ENCODE data around the gene GPR25. TPM values are rescaled to one million over a fixed set of nuclear protein-coding genes. Genes with fewer than 3 reads are reported as not detected.

GPR25 gene
- total and polyA plus RNA-seq, 2 donors from 2014 or later: 0.19 TPM; not detected in 1

DNA sequence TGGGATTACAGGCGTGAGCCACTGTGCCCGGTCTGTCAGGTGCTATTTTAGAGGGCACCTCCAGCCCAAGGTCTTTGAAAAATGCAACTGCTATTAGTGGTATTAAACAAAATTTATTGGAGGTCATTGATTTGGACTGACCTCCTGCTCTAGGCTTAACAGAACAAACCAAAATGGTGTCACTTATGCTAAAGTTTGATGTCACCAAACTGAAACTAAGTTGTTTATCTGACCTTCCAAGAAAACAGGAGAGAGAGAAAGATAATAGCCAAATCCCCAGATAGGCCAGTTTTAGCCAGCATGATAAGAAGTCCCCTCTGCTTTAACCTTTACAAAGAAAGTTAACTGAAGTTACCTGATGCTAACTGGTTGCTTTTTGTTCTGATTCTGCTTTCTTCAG lies 13.8 kb downstream of the GPR25 start:
- H3K27me3 ChIP-seq (ENCODE audit: control insufficient read depth, insufficient read depth, low read length): no peaks in the 10 kb centered on the region
- H3K9me3 ChIP-seq (ENCODE audit: control insufficient read depth in 2 of 3, insufficient read depth in 1 of 3, low read length in 3 of 3): no peaks in the 10 kb centered on the region
- FAIRE-seq: no peak
- no peak for DNase-seq
- H3K9ac ChIP-seq (ENCODE audit: low read length in 3 of 3): no peak overlapping the region
- H3K4me3 ChIP-seq (ENCODE audit: low read length in 3 of 3): no peak overlapping the region
- H3K27ac ChIP-seq (ENCODE audit: low read depth in 2 of 2, low read length in 2 of 2): no peak overlapping the region
- TF ChIP-seq, protein P1, sequence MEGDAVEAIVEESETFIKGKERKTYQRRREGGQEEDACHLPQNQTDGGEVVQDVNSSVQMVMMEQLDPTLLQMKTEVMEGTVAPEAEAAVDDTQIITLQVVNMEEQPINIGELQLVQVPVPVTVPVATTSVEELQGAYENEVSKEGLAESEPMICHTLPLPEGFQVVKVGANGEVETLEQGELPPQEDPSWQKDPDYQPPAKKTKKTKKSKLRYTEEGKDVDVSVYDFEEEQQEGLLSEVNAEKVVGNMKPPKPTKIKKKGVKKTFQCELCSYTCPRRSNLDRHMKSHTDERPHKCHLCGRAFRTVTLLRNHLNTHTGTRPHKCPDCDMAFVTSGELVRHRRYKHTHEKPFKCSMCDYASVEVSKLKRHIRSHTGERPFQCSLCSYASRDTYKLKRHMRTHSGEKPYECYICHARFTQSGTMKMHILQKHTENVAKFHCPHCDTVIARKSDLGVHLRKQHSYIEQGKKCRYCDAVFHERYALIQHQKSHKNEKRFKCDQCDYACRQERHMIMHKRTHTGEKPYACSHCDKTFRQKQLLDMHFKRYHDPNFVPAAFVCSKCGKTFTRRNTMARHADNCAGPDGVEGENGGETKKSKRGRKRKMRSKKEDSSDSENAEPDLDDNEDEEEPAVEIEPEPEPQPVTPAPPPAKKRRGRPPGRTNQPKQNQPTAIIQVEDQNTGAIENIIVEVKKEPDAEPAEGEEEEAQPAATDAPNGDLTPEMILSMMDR (IDR thresholded peaks at IDR 0.05; ENCODE audit: borderline replicate concordance, extremely low read depth, insufficient read depth): no peak
- intact Hi-C loops (cut with DNase I): no loop called here
- H3K4me1 ChIP-seq (ENCODE audit: control insufficient read depth in 2 of 3, insufficient read depth in 2 of 3, low read depth in 1 of 3, low read length in 3 of 3): peaks cover 0 to 14% (median 0%) of the 10 kb centered on the region in 3 donors
- H3K36me3 ChIP-seq (ENCODE audit: control insufficient read depth in 2 of 3, insufficient read depth in 3 of 3, low read length in 3 of 3): no peaks in the 10 kb centered on the region

DNA sequence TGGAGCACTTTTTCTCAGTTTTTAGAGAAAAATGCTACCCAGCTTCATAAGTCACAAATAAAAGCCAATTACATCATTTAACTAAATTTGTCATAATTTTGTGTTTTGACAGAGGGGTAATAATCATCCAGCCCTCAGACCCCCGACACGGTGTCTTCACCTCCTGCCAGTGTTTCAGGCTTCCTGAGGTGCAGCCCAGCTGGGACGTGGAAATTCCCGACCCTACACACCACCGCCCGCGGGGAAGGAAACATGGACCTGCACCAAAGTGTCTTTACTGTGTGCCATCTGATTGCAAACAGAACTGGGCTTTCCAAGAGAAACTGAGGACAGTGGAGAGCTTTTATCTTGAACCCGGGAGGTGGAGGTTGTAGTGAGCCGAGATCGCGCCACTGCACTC lies 14.3 kb downstream of the GPR25 start:
- no peak overlapping the region for H3K27ac ChIP-seq (ENCODE audit: low read depth in 2 of 2, low read length in 2 of 2)
- peaks cover 0 to 16% (median 0%) of the 10 kb centered on the region in 3 donors for H3K4me1 ChIP-seq (ENCODE audit: control insufficient read depth in 2 of 3, insufficient read depth in 2 of 3, low read depth in 1 of 3, low read length in 3 of 3)
- TF ChIP-seq, protein P1 (IDR thresholded peaks at IDR 0.05; ENCODE audit: borderline replicate concordance, extremely low read depth, insufficient read depth): no peak
- no peaks in the 10 kb centered on the region for H3K9me3 ChIP-seq (ENCODE audit: control insufficient read depth in 2 of 3, insufficient read depth in 1 of 3, low read length in 3 of 3)
- DNase-seq (no peak), FAIRE-seq (no peak)
- no peaks in the 10 kb centered on the region for H3K36me3 ChIP-seq (ENCODE audit: control insufficient read depth in 2 of 3, insufficient read depth in 3 of 3, low read length in 3 of 3)
- no peak overlapping the region for H3K4me3 ChIP-seq (ENCODE audit: low read length in 3 of 3)
- H3K27me3 ChIP-seq (ENCODE audit: control insufficient read depth, insufficient read depth, low read length): no peaks in the 10 kb centered on the region
- intact Hi-C loops (cut with DNase I): no loop called here
- H3K9ac ChIP-seq (ENCODE audit: low read length in 3 of 3): no peak overlapping the region

DNA sequence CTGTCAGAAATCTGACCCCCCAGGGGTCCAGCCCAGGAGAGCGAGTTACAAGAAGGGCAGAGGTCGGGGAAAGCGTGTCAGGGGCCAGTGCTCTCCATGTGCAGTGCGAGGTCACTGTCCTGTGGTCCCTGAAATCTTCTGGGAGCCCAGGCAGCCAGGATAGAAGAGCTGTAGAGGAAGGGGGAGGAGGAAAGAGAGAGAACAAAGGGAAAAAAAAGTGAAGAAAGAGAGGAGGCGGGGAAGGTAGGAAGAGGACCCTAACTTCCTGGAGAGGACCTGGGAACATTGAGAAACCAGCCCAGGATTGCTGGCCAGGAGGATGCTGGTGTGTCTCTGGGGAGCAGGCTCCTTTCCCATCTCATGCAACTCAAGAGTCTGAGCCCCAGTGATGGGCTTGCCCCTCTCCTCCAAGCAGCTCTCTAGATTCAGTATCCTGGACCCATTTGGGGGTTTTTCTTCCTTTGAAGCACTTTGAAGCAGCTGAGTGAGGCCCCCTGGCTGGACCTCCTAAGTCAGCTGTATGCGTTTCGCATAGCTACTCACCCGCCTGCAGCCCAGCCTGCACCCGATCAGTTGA lies 15.1 kb downstream of the GPR25 start:
- H3K4me1 ChIP-seq (ENCODE audit: control insufficient read depth in 2 of 3, insufficient read depth in 2 of 3, low read depth in 1 of 3, low read length in 3 of 3): peaks cover 0 to 16% (median 6%) of the 10 kb centered on the region in 3 donors

More for the DNA sequence above, 15.1 kb downstream of the GPR25 start:
- Histone ChIP-seq H3K36me3 (ENCODE audit: control insufficient read depth in 2 of 3, insufficient read depth in 3 of 3, low read length in 3 of 3) (no peaks in the 10 kb centered on the region), H3K4me3 (ENCODE audit: low read length in 3 of 3) (no peak overlapping the region), H3K27me3 (ENCODE audit: control insufficient read depth, insufficient read depth, low read length) (no peaks in the 10 kb centered on the region), H3K9me3 (ENCODE audit: control insufficient read depth in 2 of 3, insufficient read depth in 1 of 3, low read length in 3 of 3) (no peaks in the 10 kb centered on the region), H3K9ac (ENCODE audit: low read length in 3 of 3) (no peak overlapping the region), H3K27ac (ENCODE audit: low read depth in 2 of 2, low read length in 2 of 2) (no peak overlapping the region)
- no peak for DNase-seq
- intact Hi-C loops (cut with DNase I): no loop called here
- TF ChIP-seq, protein P1 (IDR thresholded peaks at IDR 0.05; ENCODE audit: borderline replicate concordance, extremely low read depth, insufficient read depth): no peak
- no peak for FAIRE-seq

Data from kidney (tissue), 14 donors.